Activated gamma-delta T cell (primary cell): ENCODE results near the gene AIG1.
"Not testable (repeated sequence)": the region's sequence is repeated elsewhere in the genome, so short reads cannot be mapped to it uniquely, and the experiment has no call there.

ENCODE experiments used
- DNase-seq: peaks from one replicate; lab custom pipeline; 2025; lab: John Stamatoyannopoulos, UW

AIG1 gene

GRCh38 chr6:143166247-143166695 lies 105.6 kb downstream of the AIG1 start:
- DNase-seq: no peak

- no peak for DNase-seq
These were observed 106.5 kb downstream of the AIG1 start for GRCh38 chr6:143167224-143167623.

- not testable (repeated sequence) for DNase-seq
These were observed 107.7 kb downstream of the AIG1 start for GRCh38 chr6:143168396-143168816.

GRCh38 chr6:143169440-143169839 lies 108.8 kb downstream of the AIG1 start:
- DNase-seq: no peak

- DNase-seq: no peak
These were observed 113.8 kb downstream of the AIG1 start for GRCh38 chr6:143174516-143174915.

GRCh38 chr6:143174951-143175350 lies 114.3 kb downstream of the AIG1 start:
- no peak for DNase-seq

- DNase-seq: no peak
These were observed 115.7 kb downstream of the AIG1 start for GRCh38 chr6:143176090-143177021.

GRCh38 chr6:143177706-143178105 lies 117.0 kb downstream of the AIG1 start:
- no peak for DNase-seq

- no peak for DNase-seq
These were observed 118.4 kb downstream of the AIG1 start for GRCh38 chr6:143179096-143179495.

- DNase-seq: no peak
These were observed 119.4 kb downstream of the AIG1 start for GRCh38 chr6:143179901-143180612.

GRCh38 chr6:143180826-143181225 lies 120.1 kb downstream of the AIG1 start:
- DNase-seq: no peak

GRCh38 chr6:143183666-143184065 lies 123.0 kb downstream of the AIG1 start:
- no peak for DNase-seq

- no peak for DNase-seq
These were observed 124.6 kb downstream of the AIG1 start for GRCh38 chr6:143185288-143185687.

- no peak for DNase-seq
These were observed 126.7 kb downstream of the AIG1 start for GRCh38 chr6:143187238-143187923.

GRCh38 chr6:143188292-143188691 lies 127.6 kb downstream of the AIG1 start:
- no peak for DNase-seq

- no peak for DNase-seq
These were observed 130.7 kb downstream of the AIG1 start for GRCh38 chr6:143191361-143191760.

- DNase-seq: no peak
These were observed 132.1 kb downstream of the AIG1 start for GRCh38 chr6:143192766-143193165.

GRCh38 chr6:143193571-143194094 lies 132.9 kb downstream of the AIG1 start:
- DNase-seq: no peak

- no peak for DNase-seq
These were observed 133.5 kb downstream of the AIG1 start for GRCh38 chr6:143194095-143194589.

GRCh38 chr6:143195349-143195845 lies 134.7 kb downstream of the AIG1 start:
- no peak for DNase-seq

GRCh38 chr6:143196525-143197225 lies 136.0 kb downstream of the AIG1 start:
- no peak for DNase-seq
